OCI-LY1 (cell line): ENCODE data around the gene RCE1.

Experiments
- CTCF ChIP-seq: fragments of 200-600 bp; sonication (generic), shearing (Covaris generic); IDR thresholded peaks from 2 replicates; pipeline ENCODE4 v1.5.1; 2017; ENCODE audit warnings: mild to moderate bottlenecking, antibody characterized with exemption, low read length, moderate library complexity, mixed read lengths
- EZH2 ChIP-seq: fragments of 200-600 bp; sonication (generic), shearing (Covaris generic); IDR thresholded peaks from 2 replicates; pipeline ENCODE4 v1.8.0; 2017; ENCODE audit warnings: borderline replicate concordance, mixed run types, mild to moderate bottlenecking, antibody characterized with exemption, low read length, moderate library complexity, mixed read lengths

GRCh38 chr11:66861038-66861773 lies 18.0 kb downstream of the RCE1 start:
- TF ChIP-seq EZH2 (no peak), CTCF (no peak)
